ENCODE measurements around the gene MST1R.

GRCh38 chr3:49925485-49925884 lies 21.8 kb upstream of the MST1R start:
- TF ChIP-seq GLIS3 (CRISPR knock-in tag; IDR thresholded peaks at IDR 0.05), result no peak
- TF ChIP-seq ISL1 (CRISPR knock-in tag; IDR thresholded peaks at IDR 0.05), result no peak
- TF ChIP-seq ZNF70 (CRISPR knock-in tag; IDR thresholded peaks at IDR 0.05), result no peak
- TF ChIP-seq SNAI2 (CRISPR knock-in tag; IDR thresholded peaks at IDR 0.05), result no peak
- no peak for TF ChIP-seq ESRRG (CRISPR knock-in tag; IDR thresholded peaks at IDR 0.05)
- no peak for TF ChIP-seq OSR1 (CRISPR knock-in tag; IDR thresholded peaks at IDR 0.05)
- no peak for TF ChIP-seq PATZ1 (CRISPR knock-in tag; IDR thresholded peaks at IDR 0.05; ENCODE audit: borderline replicate concordance)
- no peak for TF ChIP-seq RARB (CRISPR knock-in tag; IDR thresholded peaks at IDR 0.05)
- no peak for TF ChIP-seq ZNF565 (CRISPR knock-in tag; conservative IDR thresholded peaks at IDR 0.05; ENCODE audit: low read depth)
